GM21390 (cell line): ENCODE results near the gene GAS2L2.

Experiments used
- ATAC-seq: cut with Tn5 transposase; IDR thresholded peaks from one replicate; pipeline ENCODE4 v1.9.1; 2021; ENCODE audit not compliant: unreplicated experiment

GAS2L2 gene

GRCh38 chr17:35748341-35748841, 4.6 kb downstream of the GAS2L2 start:
- no peak for ATAC-seq

GRCh38 chr17:35747540-35748017, 5.5 kb downstream of the GAS2L2 start:
- no peak for ATAC-seq

GRCh38 chr17:35745749-35746320, 7.2 kb downstream of the GAS2L2 start:
- no peak for ATAC-seq

- ATAC-seq, result no peak
Observed at GRCh38 chr17:35745246-35745645, 7.8 kb downstream of the GAS2L2 start.

- no peak for ATAC-seq
Observed at GRCh38 chr17:35744830-35745229, 8.2 kb downstream of the GAS2L2 start.

- ATAC-seq, result no peak
Observed at GRCh38 chr17:35743626-35744328, 9.3 kb downstream of the GAS2L2 start.

GRCh38 chr17:35742896-35743477, 10.1 kb downstream of the GAS2L2 start:
- no peak for ATAC-seq

GRCh38 chr17:35742496-35742895, 10.5 kb downstream of the GAS2L2 start:
- ATAC-seq, result no peak

GRCh38 chr17:35740997-35741931, 11.8 kb downstream of the GAS2L2 start:
- ATAC-seq, result no peak

- ATAC-seq, result no peak
Observed at GRCh38 chr17:35740216-35740615, 12.8 kb downstream of the GAS2L2 start.

GRCh38 chr17:35738519-35739133, 14.4 kb downstream of the GAS2L2 start:
- ATAC-seq, result no peak

GRCh38 chr17:35736236-35736635, 16.8 kb downstream of the GAS2L2 start:
- ATAC-seq, result no peak

- no peak for ATAC-seq
Observed at GRCh38 chr17:35735036-35735805, 17.8 kb downstream of the GAS2L2 start.

GRCh38 chr17:35734396-35734795, 18.6 kb downstream of the GAS2L2 start:
- no peak for ATAC-seq

- no peak for ATAC-seq
Observed at GRCh38 chr17:35733366-35733765, 19.7 kb downstream of the GAS2L2 start.

- ATAC-seq, result no peak
Observed at GRCh38 chr17:35732806-35733136, 20.3 kb downstream of the GAS2L2 start.

GRCh38 chr17:35731917-35732805, 20.9 kb downstream of the GAS2L2 start:
- ATAC-seq, result no peak

- ATAC-seq, result no peak
Observed at GRCh38 chr17:35731239-35731916, 21.7 kb downstream of the GAS2L2 start, which contains the start of gene RASL10B. Gene RASL10B, plus strand, starts transcription at chr17:35731639. Its CDS starts 3,546 bp downstream, at chr17:35735185.
